HG03196 (cell line): ENCODE data around the gene OR2T3.
"Not testable (repeated sequence)": the region's sequence is repeated elsewhere in the genome, so short reads cannot be mapped to it uniquely, and the experiment has no call there.

Experiments
- ATAC-seq: cut with Tn5 transposase; IDR thresholded peaks from one replicate; pipeline ENCODE4 v1.9.1; 2021; ENCODE audit not compliant: unreplicated experiment

Gene OR2T3

DNA sequence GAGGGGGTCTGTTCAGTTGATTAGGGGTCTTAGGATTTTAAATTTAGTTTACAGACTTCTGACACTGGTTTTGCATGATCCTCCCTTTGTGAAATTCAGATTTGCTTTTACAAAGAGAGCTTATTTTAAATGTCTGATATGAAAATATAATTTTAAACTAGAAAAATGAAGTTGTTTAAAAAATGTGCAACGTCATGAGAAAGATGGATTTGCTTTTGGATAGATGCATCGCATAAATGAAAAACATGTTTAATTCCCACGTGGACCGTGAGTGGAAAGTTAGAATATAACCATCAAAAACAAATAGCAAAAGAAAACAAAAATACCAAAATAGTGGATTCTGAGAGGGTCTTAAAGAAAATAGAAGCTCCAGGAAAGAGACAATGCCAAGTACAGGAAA is 2.0 kb upstream of the OR2T3 start:
- ATAC-seq = no peak

DNA sequence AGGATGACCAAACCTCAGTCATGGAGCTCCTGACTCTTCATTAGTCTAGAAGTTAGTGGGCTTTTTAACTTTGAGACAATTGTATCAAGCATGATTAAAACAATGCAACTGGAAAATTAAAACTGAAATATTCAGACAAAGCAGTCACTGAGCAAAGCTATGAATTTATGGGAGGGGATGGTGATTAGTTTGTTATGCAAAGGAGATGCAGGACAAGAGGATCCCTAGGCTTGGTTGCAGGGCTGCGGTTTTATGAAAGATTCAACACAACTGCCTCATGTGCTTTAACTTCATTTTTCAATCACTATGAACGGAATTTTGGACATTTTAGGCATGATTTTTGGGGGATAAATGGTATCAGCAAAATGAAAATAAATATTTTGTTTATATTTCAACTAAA is 1.0 kb upstream of the OR2T3 start:
- not testable (repeated sequence) for ATAC-seq

DNA sequence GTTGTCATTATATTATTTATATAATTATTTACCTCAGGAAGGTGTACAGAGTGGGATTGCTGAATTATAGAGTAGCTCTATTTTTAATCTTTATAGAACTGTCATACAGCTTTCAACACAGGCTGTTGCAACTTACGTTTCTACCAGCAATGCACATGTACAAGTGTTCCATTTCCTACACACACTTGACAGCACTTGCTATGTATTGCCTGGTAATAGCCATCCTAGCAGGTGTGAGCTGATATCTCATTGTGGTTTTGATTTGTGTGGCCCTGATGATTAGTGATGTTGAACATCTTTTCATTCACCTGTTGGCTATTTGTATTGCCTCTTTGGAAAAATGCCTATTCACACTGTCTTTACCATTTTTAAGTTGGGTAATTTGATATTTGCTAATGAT is 2.5 kb downstream of the OR2T3 start:
- ATAC-seq = not testable (repeated sequence)

DNA sequence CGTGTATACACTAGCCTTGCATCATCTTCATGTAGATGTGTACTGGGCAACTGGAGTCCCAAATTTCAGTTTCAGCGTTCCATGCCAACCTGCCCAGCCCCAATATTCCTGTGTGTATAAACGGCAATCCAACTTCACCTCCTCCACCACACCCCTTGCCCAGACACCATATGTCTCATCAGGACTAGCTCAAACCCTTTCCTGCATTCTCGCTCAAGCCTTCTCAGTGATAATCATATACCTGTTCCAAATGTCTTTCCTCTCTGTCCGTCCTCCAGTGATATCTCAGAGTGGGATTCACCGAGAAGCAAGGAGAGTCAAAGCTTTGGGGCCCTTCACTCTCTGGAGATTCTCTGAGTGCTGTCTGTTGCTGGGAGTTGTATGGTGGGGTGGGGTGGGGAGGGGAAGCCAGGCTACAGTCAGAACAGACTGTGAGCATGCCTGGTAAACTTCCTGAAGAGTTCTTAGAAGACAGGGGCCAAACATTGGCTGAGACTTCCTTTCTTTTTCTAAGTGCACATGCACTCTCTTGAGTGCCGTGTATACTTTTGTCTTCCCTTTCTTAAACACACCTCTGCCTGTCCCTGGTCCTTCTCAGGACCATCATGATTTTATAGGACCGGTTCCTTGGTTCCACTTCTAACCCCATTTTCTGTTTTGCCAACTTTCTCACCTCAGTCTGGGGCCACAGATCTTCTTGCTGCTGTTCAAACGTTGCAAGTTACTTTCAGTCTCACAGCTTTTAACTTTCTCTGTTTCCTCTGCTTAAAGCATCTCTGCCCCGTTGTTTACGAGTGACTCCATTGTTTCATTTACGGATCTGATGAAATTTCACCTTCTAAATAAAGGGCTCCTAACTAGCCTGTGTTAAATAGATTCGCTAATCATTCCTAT is 8.8 kb downstream of the OR2T3 start:
- peak; percentile 92 for ATAC-seq

DNA sequence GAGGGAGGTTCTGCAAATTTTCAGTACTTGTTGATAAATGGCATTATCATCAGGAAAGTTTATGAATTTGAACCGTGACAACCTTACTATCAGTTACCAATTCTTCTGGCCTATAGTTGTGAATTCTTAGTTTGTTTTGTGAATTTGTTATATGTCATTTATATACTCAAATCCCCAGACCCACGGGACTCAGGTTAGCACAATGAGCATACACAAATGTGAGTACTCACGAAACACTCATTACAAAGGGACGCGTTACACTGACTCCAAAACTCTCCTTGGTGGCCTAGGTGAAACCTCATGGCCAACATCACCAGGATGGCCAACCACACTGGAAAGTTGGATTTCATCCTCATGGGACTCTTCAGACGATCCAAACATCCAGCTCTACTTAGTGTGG is 15.1 kb downstream of the OR2T3 start, which contains the start of gene OR2T5:
Gene OR2T5, plus strand, starts transcription at position 301 of the 400 bp plus-strand sequence. Its CDS starts 0 bp downstream, at position 301.
- not testable (repeated sequence) for ATAC-seq

DNA sequence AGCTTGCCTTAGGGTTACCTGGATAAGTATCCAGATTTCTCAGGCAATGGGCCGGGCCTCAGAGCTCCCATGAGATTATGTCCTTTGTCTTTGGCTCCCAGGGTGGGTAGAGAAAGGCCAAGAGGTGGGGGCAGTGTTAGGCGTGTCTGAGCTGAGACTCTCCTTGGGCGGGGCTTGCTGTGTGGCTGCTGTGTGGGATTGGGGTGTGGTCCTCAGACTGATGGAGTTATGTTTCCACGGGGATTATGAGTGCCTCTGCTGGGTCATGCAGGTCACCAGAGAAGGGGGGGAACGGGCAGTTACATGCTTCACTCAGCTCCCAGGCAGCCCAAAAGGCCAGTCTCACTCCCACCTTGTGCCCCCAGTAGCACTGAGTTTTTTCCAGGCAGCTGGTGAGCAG is 23.5 kb downstream of the OR2T3 start:
- not testable (repeated sequence) for ATAC-seq

DNA sequence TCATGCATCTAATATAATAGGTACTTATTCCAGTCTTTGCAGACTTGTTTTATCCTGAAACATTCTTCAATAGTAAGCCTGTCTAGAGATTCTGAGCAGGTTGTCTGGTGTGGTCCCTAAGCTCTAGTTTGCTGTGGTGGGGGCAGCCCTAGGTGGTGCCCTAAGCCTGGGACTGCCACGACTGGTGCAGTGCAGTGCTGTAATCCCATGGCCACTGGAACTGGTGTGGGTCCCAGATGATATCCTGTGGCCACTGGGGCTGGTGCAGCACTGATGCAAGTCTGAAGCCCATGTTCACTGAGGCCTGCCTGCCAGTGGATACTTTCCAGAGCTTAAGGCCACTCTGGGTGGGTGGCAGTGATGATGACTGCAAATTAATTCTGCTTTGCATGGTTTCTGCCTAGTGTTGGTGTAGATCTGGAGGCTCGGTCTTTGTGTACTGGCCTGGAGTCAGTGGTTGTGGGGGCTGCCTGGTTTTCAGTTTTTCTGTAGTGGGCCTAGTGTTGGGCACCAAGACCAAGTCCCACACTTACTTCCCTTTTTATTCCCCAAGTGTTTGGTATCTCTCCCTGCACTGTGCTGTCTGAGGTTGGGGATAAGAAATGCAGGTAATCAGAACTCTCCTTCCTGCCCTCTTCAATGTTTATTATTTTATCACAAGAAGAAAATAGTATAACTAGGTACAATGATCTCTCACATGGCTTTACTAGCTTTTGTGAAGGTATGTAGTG is 27.3 kb downstream of the OR2T3 start:
- not testable (repeated sequence) for ATAC-seq

DNA sequence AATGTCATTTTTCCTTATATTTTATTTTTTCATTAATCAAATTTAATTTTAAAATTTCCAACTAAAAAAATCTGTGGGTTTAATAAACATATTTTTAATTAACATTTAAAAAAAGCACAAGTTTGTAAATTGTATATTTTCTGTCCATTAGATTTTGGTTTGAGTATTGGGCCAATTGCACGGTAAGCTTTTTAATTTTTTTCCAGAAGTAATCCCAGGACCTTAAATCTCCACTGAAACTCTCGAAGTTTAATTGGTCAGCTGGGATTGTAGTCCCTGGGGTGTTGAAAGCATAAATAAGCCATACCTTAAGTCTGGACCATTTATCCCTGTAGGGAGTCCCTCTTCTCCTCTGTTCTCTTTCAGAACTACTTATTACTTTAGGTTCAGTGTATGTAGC is 34.6 kb downstream of the OR2T3 start, which contains the start of gene OR2G6:
Gene OR2G6, plus strand, starts transcription at position 301 of the 400 bp plus-strand sequence. CDS start 13,574 bp downstream, outside the sequence.
- ATAC-seq = not testable (repeated sequence)

DNA sequence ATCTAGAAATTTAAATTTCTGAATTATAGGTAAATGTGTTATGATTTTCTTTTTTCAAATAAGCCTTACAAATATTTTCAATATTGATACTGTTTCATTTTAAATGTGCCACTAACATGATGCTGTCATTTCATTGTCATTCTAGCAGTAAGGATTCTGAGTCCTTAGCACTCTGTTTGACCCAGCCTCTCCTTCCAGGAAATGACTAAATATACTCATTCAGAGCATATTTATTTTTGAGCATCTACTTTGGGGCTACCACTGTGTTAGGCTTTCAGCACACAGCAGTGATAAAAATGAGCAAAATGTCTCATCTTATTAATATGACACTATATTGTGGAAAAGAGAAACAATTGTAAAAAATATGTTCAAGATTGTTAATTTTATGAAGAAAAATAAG is 37.1 kb downstream of the OR2T3 start:
- not testable (repeated sequence) for ATAC-seq

DNA sequence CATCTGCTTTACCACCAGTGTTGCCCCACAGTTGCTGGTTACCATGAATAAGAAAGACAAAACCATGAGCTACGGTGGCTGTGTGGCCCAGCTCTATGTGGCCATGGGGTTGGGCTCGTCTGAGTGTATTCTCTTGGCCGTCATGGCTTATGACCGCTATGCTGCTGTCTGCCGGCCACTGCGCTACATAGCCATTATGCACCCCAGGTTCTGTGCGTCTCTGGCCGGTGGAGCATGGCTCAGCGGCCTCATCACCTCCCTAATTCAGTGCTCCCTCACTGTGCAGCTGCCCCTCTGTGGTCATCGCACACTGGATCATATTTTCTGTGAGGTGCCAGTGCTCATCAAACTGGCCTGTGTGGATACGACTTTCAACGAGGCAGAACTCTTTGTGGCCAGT is 48.7 kb downstream of the OR2T3 start:
- ATAC-seq = no peak
